ENCODE data around the gene WNT4. TPM values are rescaled to one million over a fixed set of nuclear protein-coding genes. Genes with fewer than 3 reads are reported as not detected.

WNT4 gene
- polyA plus RNA-seq, 2 of the 4 experiments (the other 2 are of a cell fraction): 0.23 to 0.62 TPM

DNA sequence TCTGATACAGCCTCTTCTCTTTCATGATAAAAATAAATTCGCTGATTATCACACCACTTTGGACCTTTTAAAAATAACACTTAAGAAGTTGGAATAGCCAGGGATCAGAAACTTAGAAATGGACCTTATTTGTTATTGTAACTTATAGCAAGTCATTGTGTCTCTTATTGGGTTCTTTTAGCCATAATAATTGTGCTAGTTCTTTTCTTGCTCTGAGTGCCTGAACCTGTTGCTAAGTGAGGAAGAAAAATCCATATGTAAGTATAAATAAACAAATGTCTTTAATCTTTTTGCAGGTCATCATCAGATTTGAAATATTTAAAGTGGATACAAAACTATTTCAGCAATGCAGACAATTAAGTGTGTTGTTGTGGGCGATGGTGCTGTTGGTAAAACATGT lies 64.8 kb downstream of the WNT4 start:
- no peak for FAIRE-seq
- CTCF ChIA-PET: interaction anchor here (1.1 kb wide), 1 partner anchor 12 kb away, joined by 3 read pairs; no protein-coding TSS in a partner anchor

GRCh38 chr1:22077728-22078127 lies 65.2 kb downstream of the WNT4 start:
- Histone ChIP-seq H3K27ac (no peak overlapping the region), H3K9me3 (no peaks in the 10 kb centered on the region), H3K4me1 (peaks cover 16% of the 10 kb centered on the region), H3K4me2 (no peak overlapping the region), H3K4me3 (no peak overlapping the region)
- POLR2A ChIA-PET: no interaction called here
- TF ChIP-seq FOSL2 (IDR thresholded peaks at IDR 0.05): no peak
- no peak for TF ChIP-seq FOSL2 (CRISPR knock-in tag; IDR thresholded peaks at IDR 0.05)
- no peak for TF ChIP-seq CHD2 (IDR thresholded peaks at IDR 0.05; ENCODE audit: low read length, partially characterized antibody)
- no peak for TF ChIP-seq EHMT2 (IDR thresholded peaks at IDR 0.05; ENCODE audit: low read depth)
- no peak for TF ChIP-seq SMC3 (IDR thresholded peaks at IDR 0.05)
- no peak for TF ChIP-seq ZFP36 (IDR thresholded peaks at IDR 0.05; ENCODE audit: borderline replicate concordance, partially characterized antibody)
- TF ChIP-seq EP300 (IDR thresholded peaks at IDR 0.05): no peak
- TF ChIP-seq NR3C1 (IDR thresholded peaks at IDR 0.05): no peak
- TF ChIP-seq, protein P1, sequence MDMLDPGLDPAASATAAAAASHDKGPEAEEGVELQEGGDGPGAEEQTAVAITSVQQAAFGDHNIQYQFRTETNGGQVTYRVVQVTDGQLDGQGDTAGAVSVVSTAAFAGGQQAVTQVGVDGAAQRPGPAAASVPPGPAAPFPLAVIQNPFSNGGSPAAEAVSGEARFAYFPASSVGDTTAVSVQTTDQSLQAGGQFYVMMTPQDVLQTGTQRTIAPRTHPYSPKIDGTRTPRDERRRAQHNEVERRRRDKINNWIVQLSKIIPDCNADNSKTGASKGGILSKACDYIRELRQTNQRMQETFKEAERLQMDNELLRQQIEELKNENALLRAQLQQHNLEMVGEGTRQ (IDR thresholded peaks at IDR 0.05): no peak
- TF ChIP-seq RARB (CRISPR knock-in tag; IDR thresholded peaks at IDR 0.05): no peak
- CTCF ChIA-PET: interaction anchor here (1.1 kb wide), 1 partner anchor 12 kb away, joined by 3 read pairs; no protein-coding TSS in a partner anchor
- FAIRE-seq: no peak
- 83% methylated on average over 5 of the region's 5 CpGs for WGBS (ENCODE audit: missing lambda C conversion rate)
- no peak for ATAC-seq
- DNase-seq (ENCODE audit: low read depth in 1 of 2, low spot score in 1 of 2): no peak

More for the DNA sequence above, 64.8 kb downstream of the WNT4 start:
- POLR2A ChIA-PET: no interaction called here
- Histone ChIP-seq H3K4me2 (no peak overlapping the region), H3K4me1 (peaks cover 16% of the 10 kb centered on the region), H3K9me3 (no peaks in the 10 kb centered on the region), H3K27ac (no peak overlapping the region), H3K4me3 (no peak overlapping the region)
- WGBS (ENCODE audit: missing lambda C conversion rate): 96% methylated on average over 2 of the region's 2 CpGs
- ATAC-seq (no peak), DNase-seq (ENCODE audit: low read depth in 1 of 2, low spot score in 1 of 2) (no peak)
- TF ChIP-seq MYC (IDR thresholded peaks at IDR 0.05; ENCODE audit: borderline replicate concordance, low read length) (no peak), MAFK (IDR thresholded peaks at IDR 0.05; ENCODE audit: partially characterized antibody) (no peak), RARB (CRISPR knock-in tag; IDR thresholded peaks at IDR 0.05) (no peak), GATA3 (IDR thresholded peaks at IDR 0.05; ENCODE audit: borderline replicate concordance) (no peak)
- TF ChIP-seq, protein P2, sequence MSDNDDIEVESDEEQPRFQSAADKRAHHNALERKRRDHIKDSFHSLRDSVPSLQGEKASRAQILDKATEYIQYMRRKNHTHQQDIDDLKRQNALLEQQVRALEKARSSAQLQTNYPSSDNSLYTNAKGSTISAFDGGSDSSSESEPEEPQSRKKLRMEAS (IDR thresholded peaks at IDR 0.05): no peak

- ChIA-PET POLR2A (no interaction called here), CTCF (no interaction called here)
- DNase-seq (ENCODE audit: low read depth in 1 of 2, low spot score in 1 of 2): no peak
- H3K9me3 ChIP-seq: no peaks in the 10 kb centered on the region
- no peak overlapping the region for H3K4me3 ChIP-seq
- FAIRE-seq: no peak
- H3K27ac ChIP-seq: no peak overlapping the region
- H3K4me2 ChIP-seq: no peak overlapping the region
- TF ChIP-seq FOSL2 (IDR thresholded peaks at IDR 0.05): no peak
- TF ChIP-seq FOSL2 (CRISPR knock-in tag; IDR thresholded peaks at IDR 0.05): no peak
- no peak for TF ChIP-seq KDM5A (IDR thresholded peaks at IDR 0.05)
- no peak for TF ChIP-seq GATA3 (IDR thresholded peaks at IDR 0.05; ENCODE audit: borderline replicate concordance)
- TF ChIP-seq PBX3 (IDR thresholded peaks at IDR 0.05): no peak
- no peak for TF ChIP-seq HOXB13 (CRISPR knock-in tag; IDR thresholded peaks at IDR 0.05; ENCODE audit: low read depth)
- no peak for TF ChIP-seq MYC (IDR thresholded peaks at IDR 0.05; ENCODE audit: borderline replicate concordance, low read length)
- TF ChIP-seq EHF (CRISPR knock-in tag; IDR thresholded peaks at IDR 0.05): no peak
- TF ChIP-seq HMGXB4 (CRISPR knock-in tag; IDR thresholded peaks at IDR 0.05; ENCODE audit: borderline replicate concordance): no peak
- no peak for TF ChIP-seq RARB (CRISPR knock-in tag; IDR thresholded peaks at IDR 0.05)
- TF ChIP-seq, protein P3, sequence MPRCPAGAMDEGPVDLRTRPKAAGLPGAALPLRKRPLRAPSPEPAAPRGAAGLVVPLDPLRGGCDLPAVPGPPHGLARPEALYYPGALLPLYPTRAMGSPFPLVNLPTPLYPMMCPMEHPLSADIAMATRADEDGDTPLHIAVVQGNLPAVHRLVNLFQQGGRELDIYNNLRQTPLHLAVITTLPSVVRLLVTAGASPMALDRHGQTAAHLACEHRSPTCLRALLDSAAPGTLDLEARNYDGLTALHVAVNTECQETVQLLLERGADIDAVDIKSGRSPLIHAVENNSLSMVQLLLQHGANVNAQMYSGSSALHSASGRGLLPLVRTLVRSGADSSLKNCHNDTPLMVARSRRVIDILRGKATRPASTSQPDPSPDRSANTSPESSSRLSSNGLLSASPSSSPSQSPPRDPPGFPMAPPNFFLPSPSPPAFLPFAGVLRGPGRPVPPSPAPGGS (IDR thresholded peaks at IDR 0.05): no peak
- TF ChIP-seq POLR2A (IDR thresholded peaks at IDR 0.05; ENCODE audit: low read length): no peak
- TF ChIP-seq CHD2 (IDR thresholded peaks at IDR 0.05; ENCODE audit: low read length, partially characterized antibody): no peak
- no peak for TF ChIP-seq JUN (IDR thresholded peaks at IDR 0.05)
- TF ChIP-seq, protein P1 (IDR thresholded peaks at IDR 0.05): no peak
- WGBS (ENCODE audit: missing lambda C conversion rate): 100% methylated on average over 3 of the region's 3 CpGs
- peaks cover 16% of the 10 kb centered on the region for H3K4me1 ChIP-seq
- no peak for ATAC-seq
Observed at GRCh38 chr1:22076346-22076745, 66.6 kb downstream of the WNT4 start.

All from A549 (cell line).